ENCODE measurements around the gene IQCN. TPM values are rescaled to one million over a fixed set of nuclear protein-coding genes. Genes with fewer than 3 reads are reported as not detected.

Gene IQCN
- total RNA-seq, 2 donors from 2014 or later = 16.5 to 21.9 TPM

DNA sequence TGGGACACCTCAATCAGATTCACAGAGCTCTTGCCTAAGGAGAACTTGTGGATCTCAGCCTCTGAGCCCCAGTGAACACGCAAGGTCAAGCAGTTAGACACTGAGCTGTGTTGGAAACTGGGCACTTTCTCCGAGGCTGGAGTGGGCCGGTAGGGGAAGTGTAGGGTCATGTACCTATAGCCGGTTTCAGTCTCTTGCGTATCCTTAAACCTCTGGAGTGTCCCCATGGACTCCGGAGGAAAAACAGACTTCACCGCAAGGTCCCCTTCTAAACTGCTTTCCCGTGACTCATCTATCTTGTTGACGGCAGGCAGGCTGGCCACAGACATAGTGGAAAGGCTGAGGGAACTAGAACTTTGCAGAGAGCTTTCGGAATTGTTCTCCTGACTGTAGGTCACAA is 11.3 kb downstream of the IQCN start:
- no peak overlapping the region for H3K27ac Mint-ChIP-seq
- H3K4me1 Mint-ChIP-seq = peaks cover 6% of the 10 kb centered on the region
- H3K4me3 Mint-ChIP-seq = no peak overlapping the region
- ATAC-seq = no peak
- no peaks in the 10 kb centered on the region for H3K36me3 Mint-ChIP-seq (ENCODE audit: low read depth)
- no peak for DNase-seq
- no peaks in the 10 kb centered on the region for H3K9me3 ChIP-seq (ENCODE audit: control insufficient read depth, low read length, poor library complexity, severe bottlenecking)
- H3K27me3 Mint-ChIP-seq = no peaks in the 10 kb centered on the region

GRCh38 chr19:18262144-18262543 is 12.1 kb downstream of the IQCN start:
- no peaks in the 10 kb centered on the region for H3K36me3 Mint-ChIP-seq (ENCODE audit: low read depth)
- H3K9me3 ChIP-seq (ENCODE audit: control insufficient read depth, low read length, poor library complexity, severe bottlenecking) = no peaks in the 10 kb centered on the region
- peaks cover 6% of the 10 kb centered on the region for H3K4me1 Mint-ChIP-seq
- no peak overlapping the region for H3K4me3 Mint-ChIP-seq
- no peaks in the 10 kb centered on the region for H3K27me3 Mint-ChIP-seq
- no peak for ATAC-seq
- no peak for DNase-seq
- peak overlapping the region; percentile 70 for H3K27ac Mint-ChIP-seq

DNA sequence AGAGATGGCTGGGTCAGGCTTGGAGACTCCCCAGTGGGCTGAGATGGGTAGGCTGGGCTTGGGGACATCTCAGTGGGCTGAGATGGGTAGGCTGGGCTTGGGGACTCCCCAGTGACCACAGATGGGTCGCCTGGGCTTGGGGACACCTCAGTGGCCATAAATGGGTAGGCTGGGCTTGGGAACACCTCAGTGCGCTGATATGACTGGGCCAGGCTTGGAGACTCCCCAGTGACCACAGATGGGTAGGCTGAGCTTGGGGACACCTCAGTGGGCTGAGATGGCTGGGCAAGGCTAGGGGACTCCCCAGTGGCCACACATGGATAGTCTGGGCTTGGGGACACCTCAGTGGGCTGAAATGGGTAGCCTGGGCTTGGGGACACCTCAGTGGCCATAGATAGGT is 12.8 kb downstream of the IQCN start:
- H3K27ac Mint-ChIP-seq = peak overlapping the region; percentile 70
- H3K27me3 Mint-ChIP-seq = no peaks in the 10 kb centered on the region
- H3K36me3 Mint-ChIP-seq (ENCODE audit: low read depth) = no peaks in the 10 kb centered on the region
- H3K9me3 ChIP-seq (ENCODE audit: control insufficient read depth, low read length, poor library complexity, severe bottlenecking) = no peaks in the 10 kb centered on the region
- no peak for DNase-seq
- no peak for ATAC-seq
- no peak overlapping the region for H3K4me3 Mint-ChIP-seq
- H3K4me1 Mint-ChIP-seq = peaks cover 6% of the 10 kb centered on the region

DNA sequence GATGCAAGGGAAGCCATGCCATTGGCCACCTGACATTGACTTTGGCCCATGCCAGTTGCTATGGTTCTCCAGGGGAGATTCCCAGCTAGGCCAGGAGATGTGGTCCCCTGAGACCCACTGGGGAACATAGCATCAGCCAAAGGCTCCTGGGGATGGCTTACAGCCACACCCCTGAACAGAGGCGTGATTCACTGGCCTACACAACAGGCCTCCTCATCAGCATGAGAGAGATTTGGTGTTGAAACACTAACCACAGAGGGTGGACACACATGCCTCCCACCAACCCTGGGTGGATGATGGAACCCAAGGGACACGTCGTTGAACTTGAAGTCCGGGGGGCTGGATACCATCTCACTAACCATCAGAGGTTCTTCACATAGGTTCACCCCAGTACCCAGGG is 14.4 kb downstream of the IQCN start:
- Mint-ChIP-seq H3K27ac (no peak overlapping the region), H3K36me3 (ENCODE audit: low read depth) (no peaks in the 10 kb centered on the region), H3K4me1 (peaks cover 2% of the 10 kb centered on the region), H3K4me3 (no peak overlapping the region), H3K27me3 (no peaks in the 10 kb centered on the region)
- no peak for ATAC-seq
- H3K9me3 ChIP-seq (ENCODE audit: control insufficient read depth, low read length, poor library complexity, severe bottlenecking) = no peaks in the 10 kb centered on the region
- no peak for DNase-seq

DNA sequence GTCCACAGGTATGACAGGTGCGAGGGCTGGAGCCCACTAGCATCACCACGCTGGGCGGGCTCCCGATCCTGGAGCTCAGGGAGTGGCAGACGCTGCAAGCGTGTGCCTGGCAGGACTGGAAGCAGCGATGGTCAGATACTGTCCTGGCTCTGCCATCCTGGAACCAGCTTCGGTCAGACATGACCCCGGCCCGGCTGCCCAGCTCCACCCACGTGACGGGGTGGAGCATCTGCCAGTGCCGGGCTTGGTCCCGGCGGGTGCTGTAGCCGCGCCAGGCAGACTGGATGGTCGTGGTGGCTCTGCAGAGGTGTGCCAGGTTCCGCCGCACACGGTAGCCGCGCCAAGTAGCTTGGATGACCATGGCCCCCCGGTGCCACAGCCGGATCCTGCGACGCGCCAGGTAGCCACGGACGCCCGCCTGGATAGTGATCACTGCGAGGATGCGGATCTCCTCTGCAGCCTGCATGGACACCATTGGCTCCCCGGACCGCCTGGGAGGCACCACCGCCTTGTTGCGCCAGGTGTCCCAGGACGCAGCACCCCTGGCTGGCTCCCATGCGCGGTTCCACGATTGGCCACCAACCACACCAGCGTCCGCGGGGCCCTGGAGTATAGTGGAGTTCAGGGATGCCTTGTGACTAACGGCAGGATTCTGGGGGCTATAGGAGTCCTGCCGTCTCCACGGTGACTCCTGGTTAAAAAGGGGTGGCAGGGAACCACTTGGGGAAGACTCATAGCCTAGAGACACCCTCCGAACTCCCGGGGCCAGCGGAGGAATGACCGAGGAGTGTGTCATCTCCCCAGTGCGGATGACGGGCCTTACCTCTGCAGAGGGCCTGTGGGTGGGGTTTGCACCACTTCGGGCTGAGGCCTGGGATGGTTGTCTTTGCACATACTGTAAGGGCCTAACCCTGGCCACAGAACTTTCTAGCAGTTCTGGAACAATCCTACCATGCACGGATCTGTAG is 16.5 kb downstream of the IQCN start:
- H3K9me3 ChIP-seq (ENCODE audit: control insufficient read depth, low read length, poor library complexity, severe bottlenecking) = no peaks in the 10 kb centered on the region
- Mint-ChIP-seq H3K4me1 (peaks cover 2% of the 10 kb centered on the region), H3K27ac (no peak overlapping the region), H3K4me3 (no peak overlapping the region), H3K36me3 (ENCODE audit: low read depth) (no peaks in the 10 kb centered on the region), H3K27me3 (peaks cover 8% of the 10 kb centered on the region)
- no peak for DNase-seq
- ATAC-seq = no peak

DNA sequence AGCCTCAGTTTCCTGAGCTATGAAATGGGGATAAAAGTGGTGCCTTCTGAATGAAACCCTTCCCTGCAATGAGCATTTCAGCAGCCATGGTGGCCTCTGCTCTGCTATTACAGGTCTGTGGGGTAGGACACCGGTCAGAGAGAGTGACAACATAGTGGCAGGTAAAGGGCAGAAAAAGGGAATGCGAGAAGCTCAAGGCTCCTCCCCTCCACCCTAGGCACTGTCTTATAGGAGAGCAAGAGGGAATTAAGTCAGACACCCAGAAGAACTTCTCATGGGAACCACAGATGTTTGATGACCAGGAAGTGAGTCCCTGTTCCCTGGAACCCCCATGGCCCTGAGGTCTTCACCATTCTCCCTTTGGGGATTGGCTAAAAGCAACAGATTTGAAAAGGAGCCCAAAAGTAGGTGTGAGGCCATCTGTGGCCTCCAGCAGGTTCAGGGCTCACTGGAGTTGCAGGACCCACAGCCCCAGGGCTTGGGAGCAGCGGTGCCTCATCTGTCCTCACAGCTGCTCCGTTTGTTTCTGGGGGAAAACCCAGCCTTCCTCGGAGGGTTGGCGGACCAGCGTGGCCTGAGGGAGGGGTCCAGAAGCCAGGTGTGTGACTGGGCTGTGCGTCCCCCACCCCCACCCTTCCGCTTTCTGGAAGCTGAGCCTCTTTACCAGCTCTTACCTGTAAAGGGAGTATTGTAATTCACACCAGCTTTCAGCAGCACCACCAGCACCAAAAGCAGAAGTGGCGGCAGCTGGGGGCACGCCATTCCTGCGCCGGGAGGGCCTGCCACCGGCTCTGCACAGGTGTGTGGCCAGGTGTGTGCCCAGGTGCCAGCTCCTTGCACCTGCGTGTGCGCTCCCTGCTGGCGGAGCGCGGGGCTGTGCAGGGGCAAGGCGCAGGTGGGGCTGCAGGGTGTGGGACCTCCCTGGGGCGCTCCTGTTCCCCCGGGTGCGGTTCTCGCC is 19.4 kb downstream of the IQCN start:
- no peak for DNase-seq
- peaks cover 23% of the 10 kb centered on the region for H3K27me3 Mint-ChIP-seq

DNA sequence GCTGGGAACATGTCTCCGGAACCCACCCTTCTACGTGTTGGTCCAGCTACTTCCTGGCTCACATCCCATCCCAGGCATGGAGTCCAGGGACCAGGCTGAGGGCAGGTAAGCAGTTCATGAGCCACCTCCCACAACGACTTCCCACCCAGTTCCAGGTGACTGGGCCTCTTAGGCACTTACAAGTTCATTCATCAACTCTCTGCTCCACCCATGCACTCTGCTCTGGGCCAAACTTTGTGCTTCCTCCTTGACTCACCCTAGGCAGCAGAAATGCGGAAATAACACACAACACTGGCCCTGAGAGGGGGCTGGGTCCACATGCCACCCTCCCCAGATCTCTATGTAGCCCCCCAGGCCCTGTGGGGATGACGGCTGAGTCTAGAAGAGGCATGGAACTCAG is 20.5 kb downstream of the IQCN start:
- H3K4me1 Mint-ChIP-seq = peaks cover 4% of the 10 kb centered on the region
- ATAC-seq = no peak
- H3K27ac Mint-ChIP-seq = no peak overlapping the region
- no peak for DNase-seq
- H3K4me3 Mint-ChIP-seq = no peak overlapping the region
- H3K9me3 ChIP-seq (ENCODE audit: control insufficient read depth, low read length, poor library complexity, severe bottlenecking) = no peaks in the 10 kb centered on the region
- H3K36me3 Mint-ChIP-seq (ENCODE audit: low read depth) = no peaks in the 10 kb centered on the region
- peaks cover 23% of the 10 kb centered on the region for H3K27me3 Mint-ChIP-seq

More for the DNA sequence above, 19.4 kb downstream of the IQCN start:
- Mint-ChIP-seq H3K4me1 (peaks cover 4% of the 10 kb centered on the region), H3K4me3 (peak overlapping the region; percentile 64), H3K36me3 (ENCODE audit: low read depth) (no peaks in the 10 kb centered on the region), H3K27ac (no peak overlapping the region)
- no peaks in the 10 kb centered on the region for H3K9me3 ChIP-seq (ENCODE audit: control insufficient read depth, low read length, poor library complexity, severe bottlenecking)
- ATAC-seq = peak; percentile 29

- ATAC-seq = no peak
- no peaks in the 10 kb centered on the region for H3K36me3 Mint-ChIP-seq (ENCODE audit: low read depth)
- no peak overlapping the region for H3K4me3 Mint-ChIP-seq
- H3K9me3 ChIP-seq (ENCODE audit: control insufficient read depth, low read length, poor library complexity, severe bottlenecking) = no peaks in the 10 kb centered on the region
- DNase-seq = no peak
- H3K4me1 Mint-ChIP-seq = peaks cover 4% of the 10 kb centered on the region
- H3K27me3 Mint-ChIP-seq = peaks cover 23% of the 10 kb centered on the region
- H3K27ac Mint-ChIP-seq = no peak overlapping the region
Observed at GRCh38 chr19:18253130-18253529, 21.1 kb downstream of the IQCN start.

DNA sequence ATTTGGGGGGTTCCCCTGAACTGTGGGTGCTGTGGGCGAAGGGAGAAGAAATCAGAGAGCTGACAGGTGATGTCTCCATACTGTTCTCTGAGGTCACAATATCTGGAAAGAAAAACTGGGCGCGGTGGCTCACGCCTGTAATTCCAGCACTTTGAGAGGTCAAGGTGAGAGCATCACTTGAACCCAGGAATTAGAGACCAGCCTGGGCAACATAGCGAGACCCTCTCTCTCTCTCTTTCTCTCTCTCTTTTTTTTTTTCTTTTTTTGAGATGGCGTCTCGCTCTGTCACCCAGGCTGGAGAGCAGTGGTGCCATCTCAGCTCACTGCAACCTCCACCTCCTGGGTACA is 21.9 kb downstream of the IQCN start:
- ATAC-seq = no peak
- H3K36me3 Mint-ChIP-seq (ENCODE audit: low read depth) = no peaks in the 10 kb centered on the region

GRCh38 chr19:18251587-18252369 is 22.5 kb downstream of the IQCN start:
- H3K27me3 Mint-ChIP-seq = peaks cover 23% of the 10 kb centered on the region
- no peak overlapping the region for H3K27ac Mint-ChIP-seq
- no peaks in the 10 kb centered on the region for H3K9me3 ChIP-seq (ENCODE audit: control insufficient read depth, low read length, poor library complexity, severe bottlenecking)
- H3K4me1 Mint-ChIP-seq = peaks cover 4% of the 10 kb centered on the region
- DNase-seq = peak; percentile 57 to 75 (median 60)
- H3K4me3 Mint-ChIP-seq = no peak overlapping the region
- peak; percentile 82 for ATAC-seq
- no peaks in the 10 kb centered on the region for H3K36me3 Mint-ChIP-seq (ENCODE audit: low read depth)

More for the DNA sequence above, 21.9 kb downstream of the IQCN start:
- no peak overlapping the region for H3K27ac Mint-ChIP-seq
- H3K9me3 ChIP-seq (ENCODE audit: control insufficient read depth, low read length, poor library complexity, severe bottlenecking) = no peaks in the 10 kb centered on the region
- no peak for DNase-seq
- H3K27me3 Mint-ChIP-seq = peaks cover 23% of the 10 kb centered on the region
- H3K4me1 Mint-ChIP-seq = peaks cover 4% of the 10 kb centered on the region
- no peak overlapping the region for H3K4me3 Mint-ChIP-seq

GRCh38 chr19:18249834-18250233 is 24.4 kb downstream of the IQCN start:
- Mint-ChIP-seq H3K4me1 (peaks cover 4% of the 10 kb centered on the region), H3K27ac (no peak overlapping the region), H3K27me3 (peaks cover 23% of the 10 kb centered on the region), H3K36me3 (ENCODE audit: low read depth) (no peaks in the 10 kb centered on the region), H3K4me3 (no peak overlapping the region)
- no peak for ATAC-seq
- DNase-seq = no peak
- no peaks in the 10 kb centered on the region for H3K9me3 ChIP-seq (ENCODE audit: control insufficient read depth, low read length, poor library complexity, severe bottlenecking)

- ATAC-seq (no peak), DNase-seq (no peak)
- H3K9me3 ChIP-seq (ENCODE audit: control insufficient read depth, low read length, poor library complexity, severe bottlenecking) = no peaks in the 10 kb centered on the region
- Mint-ChIP-seq H3K27me3 (peaks cover 5% of the 10 kb centered on the region), H3K36me3 (ENCODE audit: low read depth) (no peaks in the 10 kb centered on the region), H3K27ac (no peak overlapping the region), H3K4me1 (no peaks in the 10 kb centered on the region), H3K4me3 (no peak overlapping the region)
Observed at GRCh38 chr19:18245297-18245696, 29.0 kb downstream of the IQCN start.

GRCh38 chr19:18239303-18239702 is 34.9 kb downstream of the IQCN start:
- no peaks in the 10 kb centered on the region for H3K9me3 ChIP-seq (ENCODE audit: control insufficient read depth, low read length, poor library complexity, severe bottlenecking)
- no peak overlapping the region for H3K27ac Mint-ChIP-seq
- H3K27me3 Mint-ChIP-seq = peaks cover 26% of the 10 kb centered on the region
- peaks cover 3% of the 10 kb centered on the region for H3K4me1 Mint-ChIP-seq
- DNase-seq (no peak), ATAC-seq (no peak)
- peaks cover 5% of the 10 kb centered on the region for H3K36me3 Mint-ChIP-seq (ENCODE audit: low read depth)
- H3K4me3 Mint-ChIP-seq = no peak overlapping the region

Data from T-helper 17 cell (primary cell).